Measurements from ENCODE around the gene ARL15.
"Not testable (repeated sequence)": the region's sequence is repeated elsewhere in the genome, so short reads cannot be mapped to it uniquely, and the experiment has no call there.

ARL15 gene

DNA sequence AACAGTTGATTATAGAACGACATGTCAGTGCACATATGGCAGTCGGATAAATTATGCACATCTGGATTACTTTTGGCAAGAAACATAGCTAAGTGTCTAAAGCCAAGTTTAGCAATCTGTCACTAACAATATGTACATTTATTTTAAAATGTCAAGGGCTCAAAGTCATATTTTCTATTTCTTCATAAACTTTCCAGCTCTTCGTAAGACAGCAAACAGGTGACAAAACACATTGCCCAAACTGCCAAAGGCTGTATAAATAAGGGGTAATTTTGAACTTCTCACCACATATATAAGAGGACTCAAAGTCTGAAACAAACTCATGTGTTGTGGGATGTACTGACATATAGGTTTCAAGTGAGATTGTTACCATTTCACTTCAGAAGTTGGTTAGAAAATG lies 237.2 kb downstream of the ARL15 start:
- Histone ChIP-seq H3K4me3 (replicated peaks; ENCODE audit: insufficient read depth, low read length) (no peak overlapping the region), H3K27me3 (ENCODE audit: insufficient read depth, poor library complexity, severe bottlenecking) (no peaks in the 10 kb centered on the region), H3K27ac (replicated peaks) (no peak overlapping the region)
- TF ChIP-seq, protein P1, sequence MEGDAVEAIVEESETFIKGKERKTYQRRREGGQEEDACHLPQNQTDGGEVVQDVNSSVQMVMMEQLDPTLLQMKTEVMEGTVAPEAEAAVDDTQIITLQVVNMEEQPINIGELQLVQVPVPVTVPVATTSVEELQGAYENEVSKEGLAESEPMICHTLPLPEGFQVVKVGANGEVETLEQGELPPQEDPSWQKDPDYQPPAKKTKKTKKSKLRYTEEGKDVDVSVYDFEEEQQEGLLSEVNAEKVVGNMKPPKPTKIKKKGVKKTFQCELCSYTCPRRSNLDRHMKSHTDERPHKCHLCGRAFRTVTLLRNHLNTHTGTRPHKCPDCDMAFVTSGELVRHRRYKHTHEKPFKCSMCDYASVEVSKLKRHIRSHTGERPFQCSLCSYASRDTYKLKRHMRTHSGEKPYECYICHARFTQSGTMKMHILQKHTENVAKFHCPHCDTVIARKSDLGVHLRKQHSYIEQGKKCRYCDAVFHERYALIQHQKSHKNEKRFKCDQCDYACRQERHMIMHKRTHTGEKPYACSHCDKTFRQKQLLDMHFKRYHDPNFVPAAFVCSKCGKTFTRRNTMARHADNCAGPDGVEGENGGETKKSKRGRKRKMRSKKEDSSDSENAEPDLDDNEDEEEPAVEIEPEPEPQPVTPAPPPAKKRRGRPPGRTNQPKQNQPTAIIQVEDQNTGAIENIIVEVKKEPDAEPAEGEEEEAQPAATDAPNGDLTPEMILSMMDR (IDR thresholded peaks at IDR 0.05; ENCODE audit: insufficient read depth, low read length): no peak
- no peak for TF ChIP-seq GABPA (IDR thresholded peaks at IDR 0.05; ENCODE audit: low read depth)
- no peak for DNase-seq (ENCODE audit: low read depth in 1 of 2, low spot score in 1 of 2)

DNA sequence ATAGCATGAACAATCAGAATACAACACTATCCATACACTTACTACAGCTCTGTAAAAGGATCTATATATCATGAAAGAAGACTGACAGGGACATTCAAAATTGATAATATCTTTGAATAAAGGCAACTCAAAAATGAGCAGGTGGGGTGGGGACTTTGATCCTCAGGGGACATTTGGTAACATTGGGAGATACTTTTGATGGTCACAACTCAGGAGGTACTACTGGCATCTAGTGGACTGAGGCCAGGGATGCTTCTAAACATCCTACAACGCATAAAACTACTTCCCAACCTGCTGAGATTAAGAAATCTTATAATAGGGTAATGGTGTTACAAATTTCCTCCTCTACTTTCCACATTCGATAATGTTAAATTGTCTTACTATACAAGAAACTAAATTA lies 243.9 kb downstream of the ARL15 start:
- H3K27me3 ChIP-seq (ENCODE audit: insufficient read depth, poor library complexity, severe bottlenecking): no peaks in the 10 kb centered on the region
- no peak overlapping the region for H3K4me3 ChIP-seq (replicated peaks; ENCODE audit: insufficient read depth, low read length)
- H3K27ac ChIP-seq (replicated peaks): no peak overlapping the region
- DNase-seq (ENCODE audit: low read depth in 1 of 2, low spot score in 1 of 2): no peak
- TF ChIP-seq SPI1 (IDR thresholded peaks at IDR 0.05; ENCODE audit: borderline replicate concordance, low read depth) (no peak), GABPA (IDR thresholded peaks at IDR 0.05; ENCODE audit: low read depth) (no peak), POLR2AphosphoS5 (IDR thresholded peaks at IDR 0.05; ENCODE audit: low read depth) (no peak)
- TF ChIP-seq, protein P2, sequence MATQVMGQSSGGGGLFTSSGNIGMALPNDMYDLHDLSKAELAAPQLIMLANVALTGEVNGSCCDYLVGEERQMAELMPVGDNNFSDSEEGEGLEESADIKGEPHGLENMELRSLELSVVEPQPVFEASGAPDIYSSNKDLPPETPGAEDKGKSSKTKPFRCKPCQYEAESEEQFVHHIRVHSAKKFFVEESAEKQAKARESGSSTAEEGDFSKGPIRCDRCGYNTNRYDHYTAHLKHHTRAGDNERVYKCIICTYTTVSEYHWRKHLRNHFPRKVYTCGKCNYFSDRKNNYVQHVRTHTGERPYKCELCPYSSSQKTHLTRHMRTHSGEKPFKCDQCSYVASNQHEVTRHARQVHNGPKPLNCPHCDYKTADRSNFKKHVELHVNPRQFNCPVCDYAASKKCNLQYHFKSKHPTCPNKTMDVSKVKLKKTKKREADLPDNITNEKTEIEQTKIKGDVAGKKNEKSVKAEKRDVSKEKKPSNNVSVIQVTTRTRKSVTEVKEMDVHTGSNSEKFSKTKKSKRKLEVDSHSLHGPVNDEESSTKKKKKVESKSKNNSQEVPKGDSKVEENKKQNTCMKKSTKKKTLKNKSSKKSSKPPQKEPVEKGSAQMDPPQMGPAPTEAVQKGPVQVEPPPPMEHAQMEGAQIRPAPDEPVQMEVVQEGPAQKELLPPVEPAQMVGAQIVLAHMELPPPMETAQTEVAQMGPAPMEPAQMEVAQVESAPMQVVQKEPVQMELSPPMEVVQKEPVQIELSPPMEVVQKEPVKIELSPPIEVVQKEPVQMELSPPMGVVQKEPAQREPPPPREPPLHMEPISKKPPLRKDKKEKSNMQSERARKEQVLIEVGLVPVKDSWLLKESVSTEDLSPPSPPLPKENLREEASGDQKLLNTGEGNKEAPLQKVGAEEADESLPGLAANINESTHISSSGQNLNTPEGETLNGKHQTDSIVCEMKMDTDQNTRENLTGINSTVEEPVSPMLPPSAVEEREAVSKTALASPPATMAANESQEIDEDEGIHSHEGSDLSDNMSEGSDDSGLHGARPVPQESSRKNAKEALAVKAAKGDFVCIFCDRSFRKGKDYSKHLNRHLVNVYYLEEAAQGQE (IDR thresholded peaks at IDR 0.05; ENCODE audit: insufficient replicate concordance, low read depth): no peak
- TF ChIP-seq, protein P1 (IDR thresholded peaks at IDR 0.05; ENCODE audit: insufficient read depth, low read length): no peak

DNA sequence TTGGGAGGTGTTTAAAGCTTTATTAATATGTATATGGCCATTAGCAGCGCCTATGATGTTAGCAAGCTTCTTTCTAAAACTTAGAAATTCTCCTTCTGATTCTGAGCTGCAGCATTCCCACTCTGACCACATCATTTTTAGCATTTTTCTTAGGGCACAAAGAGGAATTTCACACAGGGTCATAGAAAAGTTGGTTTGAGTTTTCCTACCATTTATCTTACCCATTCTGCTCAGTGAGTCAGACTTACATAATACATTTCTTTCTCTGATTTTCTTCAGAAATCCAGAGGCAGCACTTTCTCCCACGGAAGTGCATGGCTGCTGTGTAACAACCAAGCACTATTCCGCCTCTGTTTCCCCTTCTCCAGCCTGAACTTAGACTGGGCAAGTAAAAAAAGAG lies 246.6 kb downstream of the ARL15 start:
- no peak for DNase-seq (ENCODE audit: low read depth in 1 of 2, low spot score in 1 of 2)
- H3K27me3 ChIP-seq (ENCODE audit: insufficient read depth, poor library complexity, severe bottlenecking): no peaks in the 10 kb centered on the region
- TF ChIP-seq, protein P1 (IDR thresholded peaks at IDR 0.05; ENCODE audit: insufficient read depth, low read length): no peak
- TF ChIP-seq, protein P2 (IDR thresholded peaks at IDR 0.05; ENCODE audit: insufficient replicate concordance, low read depth): no peak
- TF ChIP-seq POLR2AphosphoS5 (IDR thresholded peaks at IDR 0.05; ENCODE audit: low read depth) (no peak), SPI1 (IDR thresholded peaks at IDR 0.05; ENCODE audit: borderline replicate concordance, low read depth) (no peak), GABPA (IDR thresholded peaks at IDR 0.05; ENCODE audit: low read depth) (no peak)
- H3K4me3 ChIP-seq (replicated peaks; ENCODE audit: insufficient read depth, low read length): no peak overlapping the region
- no peak overlapping the region for H3K27ac ChIP-seq (replicated peaks)

DNA sequence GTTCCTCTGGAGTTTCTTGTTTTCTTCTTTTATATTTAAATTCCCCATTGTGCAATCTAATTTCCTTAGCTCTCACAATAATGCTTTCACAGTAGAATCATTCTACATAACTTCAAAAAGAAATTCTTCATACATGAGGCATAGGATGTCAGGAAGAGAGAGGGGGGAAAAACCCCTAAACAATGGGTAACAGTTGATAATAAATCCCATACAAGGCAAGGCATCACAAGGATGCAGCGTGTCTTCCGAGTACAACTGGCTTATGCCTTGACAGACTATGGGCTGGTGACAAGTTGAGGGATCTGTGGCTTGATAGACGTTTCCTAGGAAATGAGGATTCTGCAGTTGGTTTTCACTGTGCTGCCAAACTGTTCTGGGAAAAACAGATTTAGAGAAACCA lies 247.4 kb downstream of the ARL15 start:
- Histone ChIP-seq H3K27me3 (ENCODE audit: insufficient read depth, poor library complexity, severe bottlenecking) (no peaks in the 10 kb centered on the region), H3K4me3 (replicated peaks; ENCODE audit: insufficient read depth, low read length) (no peak overlapping the region), H3K27ac (replicated peaks) (no peak overlapping the region)
- TF ChIP-seq, protein P2 (IDR thresholded peaks at IDR 0.05; ENCODE audit: insufficient replicate concordance, low read depth): no peak
- TF ChIP-seq, protein P1 (IDR thresholded peaks at IDR 0.05; ENCODE audit: insufficient read depth, low read length): no peak
- no peak for TF ChIP-seq SPI1 (IDR thresholded peaks at IDR 0.05; ENCODE audit: borderline replicate concordance, low read depth)
- TF ChIP-seq POLR2AphosphoS5 (IDR thresholded peaks at IDR 0.05; ENCODE audit: low read depth): no peak
- no peak for DNase-seq (ENCODE audit: low read depth in 1 of 2, low spot score in 1 of 2)

DNA sequence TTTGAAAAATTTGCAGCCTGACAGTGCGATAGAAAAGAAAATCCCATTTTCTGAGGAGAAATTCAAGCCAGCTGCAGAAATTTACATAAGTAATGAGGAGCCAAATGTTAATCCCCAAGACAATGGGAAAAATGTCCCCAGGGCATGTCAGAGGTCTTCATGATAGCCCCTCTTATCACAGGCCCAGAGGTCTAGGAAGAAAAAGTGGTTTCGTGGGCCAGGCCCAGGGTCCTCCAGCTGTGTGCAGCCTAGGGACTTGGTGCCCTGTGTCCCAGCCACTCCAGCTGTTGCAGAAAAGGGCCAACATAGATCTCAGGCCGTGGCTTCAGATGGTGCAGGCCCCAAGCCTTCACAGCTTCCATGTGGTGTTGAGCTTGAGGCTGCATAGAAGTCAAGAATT lies 249.5 kb downstream of the ARL15 start:
- H3K27me3 ChIP-seq (ENCODE audit: insufficient read depth, poor library complexity, severe bottlenecking); DNase-seq (ENCODE audit: low read depth in 1 of 2, low spot score in 1 of 2); H3K4me3 ChIP-seq (replicated peaks; ENCODE audit: insufficient read depth, low read length); H3K27ac ChIP-seq (replicated peaks): not testable (repeated sequence)
